NCI-H226 (cell line): ENCODE results near the gene POLDIP3.
A peak's percentile ranks its signal among the peaks of the same experiment; 100 is the strongest.

Experiments used
- DNase-seq: peaks from one replicate; pipeline ENCODE4 v3.0.0-alpha.2; 2015

POLDIP3 gene

GRCh38 chr22:42642806-42643633 is 28.3 kb upstream of the POLDIP3 start:
- no peak for DNase-seq

DNA sequence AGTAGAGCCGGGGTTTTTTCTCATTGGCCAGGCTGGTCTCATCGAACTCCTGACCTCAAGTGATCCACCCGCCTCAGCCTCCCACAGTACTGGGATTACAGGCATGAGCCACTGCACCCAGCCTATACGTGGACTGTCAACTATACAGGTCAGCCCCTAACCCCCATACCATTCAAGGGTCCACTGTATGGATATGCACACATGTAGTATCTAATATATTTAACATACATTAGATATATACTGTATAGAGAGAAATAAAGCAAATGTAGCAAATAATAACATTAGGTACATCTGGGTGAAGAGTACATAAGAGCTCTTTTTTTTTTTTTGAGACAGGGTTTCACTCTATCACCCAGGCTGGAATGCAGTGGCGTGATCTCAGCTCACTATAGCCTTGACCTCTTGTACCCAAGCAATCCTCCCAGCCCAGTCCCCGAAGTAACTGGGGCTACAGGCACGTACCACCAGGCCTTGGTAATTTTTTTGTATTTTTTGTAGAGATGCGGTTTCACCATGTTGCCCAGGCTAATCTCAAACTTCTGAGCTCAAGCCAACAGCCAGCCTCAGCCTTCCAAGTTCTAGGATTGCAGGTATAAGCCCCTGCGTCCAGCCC is 27.2 kb upstream of the POLDIP3 start:
- no peak for DNase-seq

DNA sequence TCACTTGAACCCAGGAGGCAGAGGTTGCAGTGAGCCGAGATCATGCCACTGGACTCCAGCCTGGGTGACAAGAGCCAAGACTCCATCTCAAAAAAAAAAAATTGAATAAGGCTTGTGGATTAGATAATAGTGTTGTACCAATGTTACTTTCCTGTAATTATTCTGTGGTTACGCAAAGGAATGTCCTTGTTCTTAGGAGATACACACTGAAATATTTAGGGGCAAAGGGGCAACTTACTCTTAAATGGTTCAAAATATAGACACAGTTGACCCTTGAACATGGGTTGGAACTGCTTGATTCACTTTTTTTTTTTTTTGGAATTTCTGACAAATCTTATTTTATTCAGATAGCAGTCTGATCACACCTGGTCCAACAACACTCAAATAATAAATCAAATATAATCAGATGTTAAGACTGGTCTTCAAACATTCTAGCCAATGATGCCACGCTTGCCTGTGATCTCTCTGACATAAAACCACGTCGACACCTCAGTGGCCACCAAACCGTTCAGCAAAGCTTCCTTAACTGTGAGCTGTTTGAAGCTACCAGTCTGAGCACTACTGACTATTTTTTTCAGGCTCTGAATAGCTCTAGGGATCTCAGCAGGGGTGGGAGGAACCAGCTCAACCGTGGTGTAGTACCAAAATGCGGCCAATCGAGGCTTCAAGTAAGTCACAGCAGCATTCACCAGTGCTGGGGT is 25.0 kb upstream of the POLDIP3 start:
- no peak for DNase-seq

GRCh38 chr22:42637555-42637954 is 22.9 kb upstream of the POLDIP3 start:
- no peak for DNase-seq

DNA sequence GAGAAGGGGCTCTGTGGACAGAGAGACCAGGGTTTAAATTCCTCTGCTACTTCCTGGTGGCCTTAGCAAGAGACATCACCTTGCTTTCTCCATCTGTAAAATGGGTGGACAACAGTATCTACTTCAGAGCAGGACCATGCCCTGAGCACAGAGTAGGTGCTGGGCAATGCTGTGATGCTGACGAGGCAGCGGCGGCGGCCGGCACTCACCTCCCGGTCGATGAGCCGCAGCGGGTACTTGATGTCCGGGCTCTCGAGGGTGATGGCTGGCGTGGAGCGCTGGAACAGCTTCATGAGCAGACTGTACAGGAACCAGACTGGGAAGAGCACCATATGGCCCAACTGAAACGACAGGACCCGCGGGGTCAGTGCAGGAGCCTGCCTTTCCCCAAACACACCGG is 21.8 kb upstream of the POLDIP3 start:
- DNase-seq: no peak

DNA sequence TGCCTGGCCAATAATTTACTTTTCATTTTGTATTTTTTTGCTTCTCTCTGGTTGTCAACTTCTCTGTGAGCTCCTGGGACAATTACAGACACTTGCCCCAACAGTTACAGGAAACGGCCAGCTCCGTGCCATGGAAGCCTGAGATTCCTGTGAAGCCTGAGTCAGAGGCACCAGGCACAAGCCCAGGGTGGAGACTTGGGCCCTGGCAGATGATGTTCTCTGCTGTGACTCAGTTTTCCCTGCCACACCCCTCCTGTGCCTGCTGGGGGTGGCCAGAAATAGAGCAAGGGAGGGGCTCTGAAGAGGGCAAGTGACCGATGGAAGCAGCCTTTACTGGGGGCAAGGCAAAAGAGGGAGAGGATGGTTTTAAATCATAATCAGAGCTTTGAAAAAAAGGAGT is 20.8 kb upstream of the POLDIP3 start:
- DNase-seq: peak; percentile 74

- no peak for DNase-seq
Observed at GRCh38 chr22:42633013-42633412, 18.3 kb upstream of the POLDIP3 start.

DNA sequence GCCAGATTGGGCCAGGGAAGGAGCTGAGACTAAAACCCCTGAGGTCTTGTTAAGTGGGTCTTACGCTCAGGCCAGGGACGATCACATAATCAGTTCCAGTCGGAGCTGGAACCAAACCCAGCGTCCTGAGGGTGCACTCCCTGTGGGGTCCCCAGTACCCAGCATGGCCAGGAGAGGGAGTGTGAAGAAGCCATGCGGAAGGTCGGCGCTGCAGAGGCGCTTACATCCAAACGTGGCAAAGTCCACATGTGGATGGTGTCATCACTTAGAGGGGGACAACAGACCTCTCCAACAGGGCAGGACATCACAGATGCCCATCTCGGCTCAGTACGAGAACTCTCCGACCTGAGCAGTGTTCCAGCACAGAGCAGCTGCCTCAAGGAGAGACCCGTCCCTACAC is 17.4 kb upstream of the POLDIP3 start:
- DNase-seq: no peak

- no peak for DNase-seq
Observed at GRCh38 chr22:42630901-42631602, 16.4 kb upstream of the POLDIP3 start.

DNA sequence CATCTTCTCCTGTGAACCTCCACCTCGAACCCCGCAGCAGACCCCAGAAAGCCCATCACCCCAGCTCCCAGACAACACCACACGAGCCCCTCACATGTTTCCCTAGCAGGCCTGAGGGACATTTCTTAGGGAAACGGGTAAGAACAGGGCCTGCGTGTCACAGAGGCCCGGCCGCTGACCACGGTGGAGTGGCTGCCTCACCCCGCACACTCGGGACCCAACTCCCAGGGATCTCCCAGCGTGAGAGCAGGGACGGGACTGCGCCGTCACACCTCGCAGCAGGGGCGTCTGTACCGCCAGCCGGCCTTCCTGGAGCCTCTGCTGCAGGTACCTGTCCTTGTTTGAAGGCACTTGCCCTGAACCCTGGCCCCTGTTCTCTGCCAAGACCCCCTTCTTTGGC is 15.5 kb upstream of the POLDIP3 start:
- no peak for DNase-seq

DNA sequence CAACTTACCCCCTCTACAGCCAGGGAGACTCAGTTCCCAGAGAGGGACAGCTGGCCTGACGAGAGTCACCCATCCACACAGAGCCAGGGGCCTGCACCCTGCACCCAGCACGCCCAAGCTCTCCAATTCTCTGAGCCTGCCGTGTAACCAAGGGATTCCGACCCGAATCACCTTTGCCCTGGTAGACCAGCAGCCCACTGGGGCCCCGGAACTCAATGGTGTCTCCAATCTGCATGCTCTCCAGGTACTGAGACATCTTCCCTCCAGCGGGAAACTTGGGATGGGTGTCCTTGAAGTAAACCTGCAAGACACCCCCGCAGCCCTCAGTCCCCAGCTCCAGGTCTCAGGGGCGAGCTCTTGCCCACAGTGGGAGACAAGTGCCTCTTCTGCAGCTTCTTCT is 13.3 kb upstream of the POLDIP3 start:
- no peak for DNase-seq

GRCh38 chr22:42626951-42627625 is 12.4 kb upstream of the POLDIP3 start:
- DNase-seq: no peak

DNA sequence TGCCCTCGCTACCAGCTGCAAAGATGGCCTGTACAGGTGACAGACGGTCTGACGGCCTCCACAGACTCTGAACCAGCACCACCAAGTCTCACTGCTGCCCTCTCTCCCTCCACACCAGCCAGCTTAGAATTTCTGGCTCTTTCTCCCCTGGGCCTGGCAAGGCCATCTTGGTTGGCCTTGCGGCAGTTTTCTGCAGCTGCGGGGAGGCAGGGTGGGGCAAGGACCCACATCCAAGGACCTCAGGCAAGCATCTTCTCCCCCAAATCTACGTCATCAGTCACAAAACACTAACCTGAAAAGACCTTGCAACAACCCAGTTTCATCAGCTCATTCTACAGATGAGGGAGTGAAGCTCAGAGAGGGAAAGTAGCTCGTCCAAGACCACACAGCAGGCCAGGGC is 11.7 kb upstream of the POLDIP3 start:
- no peak for DNase-seq

GRCh38 chr22:42625416-42625815 is 10.7 kb upstream of the POLDIP3 start:
- DNase-seq: no peak

DNA sequence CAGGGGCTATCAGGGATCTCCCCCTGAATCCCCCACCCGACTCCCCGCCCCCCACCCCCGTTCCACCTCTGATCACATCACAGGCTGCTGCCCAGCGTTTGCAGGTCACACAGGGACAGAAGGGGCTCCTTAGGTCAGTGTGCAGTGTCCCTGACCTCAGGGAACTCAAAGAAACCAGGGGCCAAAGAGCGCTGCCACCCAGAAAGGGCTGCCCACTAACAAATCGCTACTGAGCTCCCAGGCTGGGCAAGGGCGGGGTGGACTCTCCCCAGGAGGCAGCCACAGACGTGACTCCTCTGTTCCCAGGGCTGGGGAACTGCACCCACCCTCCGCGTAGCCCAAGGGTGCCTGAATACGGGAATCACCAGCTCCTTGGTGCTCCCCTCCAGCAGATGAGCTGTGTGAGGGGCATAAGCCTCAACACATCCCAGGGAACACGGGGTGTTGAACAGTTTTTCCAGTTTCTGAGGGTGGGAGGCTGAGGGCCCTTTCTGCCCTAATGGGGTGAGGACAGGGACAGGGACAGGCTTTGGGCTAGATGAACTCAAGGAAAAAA is 9.9 kb upstream of the POLDIP3 start:
- DNase-seq: no peak

DNA sequence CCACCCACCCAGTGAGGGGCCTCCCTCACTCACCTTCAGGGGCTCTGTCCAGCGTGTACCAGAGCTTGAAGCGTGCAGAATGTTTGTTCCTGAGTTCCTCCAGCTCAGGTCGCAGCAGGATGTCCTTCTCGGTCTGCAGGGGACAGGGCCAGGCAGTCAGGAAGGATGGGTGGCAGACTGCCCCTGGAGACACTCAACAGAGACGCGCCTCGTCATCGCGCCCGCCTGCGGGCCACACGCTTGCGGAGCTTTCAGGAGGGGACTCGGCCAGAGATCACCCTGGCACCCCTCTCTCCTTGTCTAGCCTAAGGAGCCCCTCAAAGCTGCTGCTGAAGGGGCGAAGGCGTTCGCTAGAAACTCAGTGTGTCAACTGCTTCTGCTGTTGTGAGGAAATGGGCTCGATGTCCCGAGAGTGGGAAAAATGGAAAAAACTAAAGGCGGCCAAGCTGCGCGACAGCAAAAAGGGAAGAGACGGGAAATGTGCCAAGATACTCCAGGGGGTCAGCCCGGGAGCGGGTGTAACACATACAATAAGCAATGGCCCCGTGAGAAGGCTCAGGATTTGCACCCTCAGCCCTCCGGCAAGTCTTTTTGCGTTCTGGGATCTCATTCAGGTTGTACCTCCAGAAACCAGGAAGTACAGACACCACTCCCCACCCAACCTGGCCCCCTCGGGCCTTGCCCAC is 9.2 kb upstream of the POLDIP3 start:
- DNase-seq: no peak

DNA sequence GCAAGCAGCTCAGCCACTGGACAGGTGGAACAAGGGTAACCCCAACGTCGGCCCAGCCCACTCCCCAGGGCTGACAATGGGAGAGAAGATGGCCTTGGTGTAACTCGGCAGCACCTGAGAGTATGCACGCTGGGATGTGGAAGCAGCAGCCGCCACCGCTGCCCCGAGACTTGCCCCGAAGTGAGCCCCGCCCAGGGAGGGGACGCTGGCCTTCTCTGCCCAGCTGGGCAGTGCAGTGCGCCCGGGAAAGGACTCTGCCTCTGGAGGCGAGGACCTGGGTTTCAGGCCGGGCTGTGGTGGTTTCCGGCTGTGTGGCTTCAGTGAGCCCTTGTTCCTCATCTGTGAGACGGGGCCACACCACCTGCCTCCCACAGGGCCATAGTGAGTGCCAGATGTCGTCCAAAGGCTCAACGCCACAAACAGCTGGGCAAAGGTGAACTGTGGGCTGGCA is 8.6 kb upstream of the POLDIP3 start:
- no peak for DNase-seq

DNA sequence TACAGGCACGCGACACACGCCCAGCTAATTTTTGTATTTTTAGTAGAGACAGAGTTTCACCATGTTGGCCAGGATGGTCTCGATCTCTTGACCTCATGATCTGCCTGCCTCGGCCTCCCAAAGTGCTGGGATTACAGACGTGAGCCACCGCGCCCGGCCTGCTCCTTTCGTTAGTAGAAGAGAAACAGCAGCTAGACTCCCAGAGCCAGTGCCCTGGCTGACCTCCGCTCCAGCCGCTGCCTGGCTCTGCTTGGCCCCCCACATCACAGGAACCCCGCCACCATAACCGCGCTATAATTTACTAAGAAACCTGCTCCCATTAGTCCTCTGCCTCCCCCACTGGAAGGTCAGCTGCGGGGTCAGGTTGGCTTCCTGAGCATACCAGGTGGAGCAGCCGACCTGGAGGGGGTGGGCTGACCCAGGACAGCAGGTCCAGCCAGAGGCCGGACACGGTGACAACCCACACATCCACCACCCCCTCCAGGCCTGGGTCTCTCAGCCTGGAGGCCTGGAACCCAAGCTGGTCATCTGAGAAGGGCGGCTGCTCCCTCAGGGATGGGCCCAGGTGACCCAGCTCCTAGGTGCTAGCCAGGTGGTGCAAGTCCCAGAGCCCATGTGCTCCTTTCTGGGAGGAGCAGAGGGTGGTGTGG is 7.5 kb upstream of the POLDIP3 start:
- DNase-seq: no peak

GRCh38 chr22:42621505-42622002 is 6.9 kb upstream of the POLDIP3 start:
- peak; percentile 18 for DNase-seq

GRCh38 chr22:42620084-42620483 is 5.4 kb upstream of the POLDIP3 start:
- no peak for DNase-seq
